Adrenal gland (tissue), 5 donors: ENCODE measurements around the gene SDK1.

Experiments
- CTCF ChIP-seq, 6 experiments: fragments of 450-650 bp in 4 of 6; fragments of 200-600 bp in 2 of 6; sonication (generic) in 1 of 6; IDR thresholded peaks; 1 replicate in 5 of 6; 2 replicates in 1 of 6; pipeline versions ENCODE4 v1.5.1 to v1.8.0; 2016 to 2021; ENCODE audit warnings: antibody characterized with exemption in 6 of 6, mild to moderate bottlenecking in 2 of 6, moderate library complexity in 1 of 6
- POLR2A ChIP-seq, 2 donors: fragments of 450-650 bp; IDR thresholded peaks; one replicate each; pipeline ENCODE4 v1.6.1; 2017; ENCODE audit warnings: antibody characterized with exemption in 2 of 2, mild to moderate bottlenecking in 2 of 2, moderate library complexity in 1 of 2
- donor health status: DM: no; HTN: no; CAD: no.

GRCh38 chr7:4185136-4185535 is 884.1 kb downstream of the SDK1 start:
- TF ChIP-seq POLR2A (IDR thresholded peaks at IDR 0.05) (no peak), CTCF (IDR thresholded peaks at IDR 0.05) (no peak)
